Measurements from ENCODE around the gene ITGAD.
"Not testable (repeated sequence)": the region's sequence is repeated elsewhere in the genome, so short reads cannot be mapped to it uniquely, and the experiment has no call there.

ITGAD gene

DNA sequence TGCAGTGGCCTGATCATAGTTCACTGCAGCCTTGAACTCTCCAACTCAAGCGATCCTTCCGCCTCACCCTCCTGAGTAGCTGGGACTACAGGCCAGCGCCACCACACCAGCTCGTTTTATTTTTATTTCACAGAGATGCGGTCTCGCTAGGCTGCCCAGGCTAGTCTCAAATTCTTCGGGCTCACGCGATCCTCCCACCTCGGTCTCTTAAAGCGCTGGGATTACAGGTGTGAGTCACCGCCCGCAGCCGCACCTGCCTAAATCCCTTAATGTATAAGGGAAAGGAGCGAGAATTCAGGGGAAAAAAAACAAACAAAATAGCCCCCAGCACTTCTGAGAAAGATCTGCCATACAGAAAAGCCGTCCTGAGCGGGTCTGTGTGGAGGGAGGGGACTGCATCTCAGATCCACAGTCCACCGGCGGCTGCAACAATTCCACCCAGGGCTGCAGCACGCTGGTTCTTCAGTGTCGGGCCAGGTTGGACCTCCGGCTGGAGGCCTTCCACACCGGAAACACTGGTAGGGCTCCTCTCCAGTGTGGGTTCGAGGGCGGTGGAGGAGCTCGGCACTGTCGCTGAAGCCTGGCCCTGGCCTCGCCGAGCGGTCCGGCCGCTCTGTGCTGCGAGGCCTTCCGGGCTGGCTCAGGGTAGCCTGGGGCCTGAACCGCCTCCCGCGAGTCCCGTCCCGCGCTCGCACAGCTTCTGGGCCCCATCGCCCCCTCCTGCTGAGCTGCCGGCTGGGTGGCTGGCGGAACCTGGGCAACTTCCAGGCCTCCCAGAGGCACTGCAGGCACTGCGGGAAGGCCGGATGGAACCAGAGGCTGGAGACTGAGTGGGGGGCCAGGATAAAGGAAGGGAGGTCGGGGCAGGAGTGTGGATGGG is 42.4 kb downstream of the ITGAD start:
- no peak for DNase-seq

DNA sequence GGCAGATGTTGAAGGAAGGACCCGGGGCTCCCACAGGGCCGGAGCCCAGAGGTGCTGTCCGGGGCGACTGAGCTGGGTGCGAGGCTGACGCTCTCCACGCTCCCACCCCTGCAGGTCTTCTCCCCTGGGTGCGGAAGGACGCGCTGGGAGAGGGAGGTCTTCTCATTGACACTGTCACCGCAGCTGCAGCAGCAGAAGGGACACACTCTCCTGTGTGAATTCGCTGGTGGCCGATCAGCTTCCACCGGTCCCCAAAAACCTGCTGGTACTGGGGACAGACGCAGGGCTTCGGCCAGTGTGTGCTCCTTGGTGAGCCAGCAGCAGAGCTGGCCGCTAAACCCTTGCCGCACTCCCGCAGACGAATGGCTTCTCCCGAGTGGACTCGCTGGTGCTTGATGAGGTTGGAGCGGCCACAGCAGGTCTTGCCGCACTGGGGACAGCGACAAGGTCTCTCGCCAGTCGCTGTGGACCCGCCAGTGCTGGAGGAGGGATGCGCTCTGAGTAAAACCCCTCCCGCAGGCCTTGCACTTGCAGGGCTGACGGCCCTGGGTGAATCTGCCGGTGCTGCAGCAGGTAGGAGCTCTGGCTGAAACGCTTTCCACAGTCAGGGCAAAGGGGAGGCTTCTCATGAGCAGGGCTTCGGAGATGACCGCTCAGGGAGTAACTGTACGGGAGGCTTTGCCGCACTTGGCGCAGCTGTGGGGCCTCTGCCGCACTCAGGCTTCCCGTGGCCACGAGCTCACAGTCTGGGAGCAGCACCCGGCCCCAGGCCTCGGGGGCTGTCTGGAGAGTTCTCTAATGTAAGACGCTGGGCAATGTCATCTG is 43.3 kb downstream of the ITGAD start:
- DNase-seq = no peak

DNA sequence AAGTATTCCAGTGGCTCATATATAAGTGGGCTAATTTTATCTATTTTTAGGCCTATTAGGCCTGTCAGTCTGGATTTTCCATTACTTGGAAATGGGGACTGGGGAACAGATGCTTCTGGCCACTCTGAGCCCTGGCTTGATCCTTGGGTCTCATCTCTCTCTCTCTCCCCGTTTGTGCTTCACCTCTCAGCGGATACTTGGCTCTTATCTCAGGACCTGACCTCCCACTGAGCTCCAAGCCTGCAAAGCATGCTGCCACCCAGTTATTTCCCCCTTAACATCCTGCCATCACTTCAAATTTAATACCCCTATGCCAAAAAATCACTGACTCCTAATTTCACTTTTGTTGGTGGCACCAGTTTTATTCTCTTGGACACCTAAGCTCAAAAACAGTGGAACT is 45.3 kb downstream of the ITGAD start:
- DNase-seq = no peak

DNA sequence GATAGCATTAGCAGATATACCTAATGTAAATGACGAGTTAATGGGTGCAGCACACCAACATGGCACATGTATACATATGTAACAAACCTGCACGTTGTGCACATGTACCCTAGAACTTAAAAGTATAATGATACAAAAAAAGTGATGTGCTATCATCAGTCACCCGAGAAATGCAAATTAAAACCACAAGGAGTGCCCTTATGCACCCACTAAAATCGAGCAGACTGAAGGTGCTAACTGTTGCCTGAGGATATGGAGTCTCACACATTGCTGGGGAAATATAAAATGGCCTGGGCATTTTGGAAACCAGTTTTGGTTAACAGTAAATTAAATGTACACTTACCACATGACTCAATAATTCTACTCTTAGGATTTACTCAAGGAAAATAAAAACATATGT is 45.9 kb downstream of the ITGAD start:
- not testable (repeated sequence) for DNase-seq

DNA sequence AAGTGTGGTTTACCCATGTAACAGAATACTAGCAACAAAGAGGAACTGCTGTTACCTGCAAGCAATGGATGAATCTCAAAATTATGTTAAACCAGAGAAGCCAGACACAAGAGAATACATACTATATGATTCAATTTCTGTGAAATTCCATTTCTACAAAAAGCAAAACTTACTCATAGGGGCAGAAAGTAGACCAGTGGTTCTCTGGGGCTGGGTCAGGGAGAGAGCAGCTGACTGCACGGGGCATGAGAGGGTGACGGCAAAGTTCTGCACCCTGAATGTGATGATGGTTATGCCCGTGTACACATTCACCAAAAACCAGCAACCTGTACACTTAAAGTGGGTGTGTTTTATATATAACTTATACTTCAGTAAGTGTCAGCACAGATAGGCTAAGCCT is 46.4 kb downstream of the ITGAD start:
- DNase-seq = no peak

DNA sequence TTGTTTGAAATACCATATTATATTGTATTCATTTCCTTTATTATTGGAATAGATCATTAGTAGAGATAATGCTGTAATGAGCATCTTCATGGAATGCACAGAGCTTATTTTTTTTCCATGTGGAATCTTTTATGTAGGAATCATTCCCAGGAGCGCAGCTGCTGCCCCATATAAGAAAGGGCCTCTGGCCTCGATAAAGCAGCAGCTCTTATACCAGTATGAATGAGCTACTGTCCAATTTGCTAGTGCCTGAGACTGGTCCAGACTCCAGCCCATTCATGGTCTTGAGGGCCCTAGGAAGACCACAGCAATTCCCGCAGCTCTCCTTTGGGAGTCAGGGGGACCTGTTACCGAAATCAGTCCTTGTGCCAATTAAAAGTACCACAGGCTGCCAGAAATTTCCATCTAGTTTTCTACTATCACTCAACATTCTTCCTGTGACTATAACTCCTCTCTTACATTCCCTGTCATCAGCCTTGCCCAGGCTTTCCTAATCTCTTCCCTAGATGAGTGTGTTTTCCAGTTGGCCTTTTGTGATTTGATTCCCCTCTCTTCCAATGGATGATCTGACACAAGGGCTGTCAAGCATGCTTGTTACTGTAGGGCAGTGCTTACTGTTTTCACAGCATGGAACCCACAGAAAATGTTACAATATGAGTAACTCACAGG is 47.5 kb downstream of the ITGAD start:
- DNase-seq = no peak

DNA sequence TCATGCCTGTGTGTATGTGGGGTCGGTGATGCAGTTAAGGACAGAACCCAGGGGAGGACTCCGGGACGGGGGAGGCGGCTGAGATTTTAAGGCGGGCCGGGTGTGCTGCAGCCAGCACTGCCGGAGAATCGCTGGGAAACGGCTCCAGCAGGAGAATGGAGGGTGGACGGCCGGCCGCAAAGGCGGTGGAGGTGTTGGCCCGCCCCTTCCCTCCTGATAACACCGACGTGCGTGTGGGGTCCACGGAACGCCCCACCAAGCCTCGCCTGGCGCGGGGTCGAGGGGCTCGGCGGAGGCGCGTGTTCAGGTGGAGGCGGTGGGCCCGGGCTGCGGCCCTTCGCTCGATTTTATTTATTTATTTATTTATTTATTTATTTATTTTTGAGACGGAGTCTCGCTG is 48.8 kb downstream of the ITGAD start:
- DNase-seq = no peak

DNA sequence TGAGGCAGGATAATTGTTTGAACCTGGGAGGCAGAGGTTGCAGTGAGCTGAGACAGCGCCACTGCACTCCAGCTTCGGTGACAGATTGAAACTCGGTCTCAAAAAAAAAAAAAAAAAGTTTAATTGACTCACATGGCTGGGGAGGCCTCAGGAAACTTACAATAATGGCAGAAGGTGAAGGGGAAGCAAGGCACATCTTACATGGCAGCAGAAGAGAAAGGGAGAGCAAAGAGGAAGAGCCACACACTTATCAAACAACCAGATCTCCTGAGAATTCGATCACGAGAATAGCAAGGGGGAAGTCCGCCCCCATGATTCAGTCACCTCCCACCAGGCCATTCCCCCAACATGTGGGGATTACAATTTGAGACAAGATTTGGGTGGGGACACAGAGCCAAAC is 52.8 kb downstream of the ITGAD start:
- DNase-seq = not testable (repeated sequence)

DNA sequence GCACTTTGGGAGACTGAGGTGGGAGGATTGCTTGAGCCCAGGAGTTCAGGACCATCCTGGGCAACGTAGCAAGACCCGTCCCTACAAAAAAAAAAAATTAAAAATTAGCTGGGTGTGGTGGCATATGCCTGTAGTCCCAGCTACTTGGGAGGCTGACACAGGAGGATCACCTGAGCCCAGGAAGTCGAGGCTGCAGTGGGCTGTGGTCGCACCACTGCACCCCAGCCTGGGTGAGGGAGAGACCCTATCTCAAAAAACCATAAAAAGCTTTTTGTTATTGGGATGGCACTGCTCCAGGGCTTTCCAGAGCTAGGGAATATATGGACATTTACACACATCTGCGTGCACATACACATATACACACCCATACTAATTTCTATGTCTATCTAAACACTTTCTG is 58.1 kb downstream of the ITGAD start:
- no peak for DNase-seq

DNA sequence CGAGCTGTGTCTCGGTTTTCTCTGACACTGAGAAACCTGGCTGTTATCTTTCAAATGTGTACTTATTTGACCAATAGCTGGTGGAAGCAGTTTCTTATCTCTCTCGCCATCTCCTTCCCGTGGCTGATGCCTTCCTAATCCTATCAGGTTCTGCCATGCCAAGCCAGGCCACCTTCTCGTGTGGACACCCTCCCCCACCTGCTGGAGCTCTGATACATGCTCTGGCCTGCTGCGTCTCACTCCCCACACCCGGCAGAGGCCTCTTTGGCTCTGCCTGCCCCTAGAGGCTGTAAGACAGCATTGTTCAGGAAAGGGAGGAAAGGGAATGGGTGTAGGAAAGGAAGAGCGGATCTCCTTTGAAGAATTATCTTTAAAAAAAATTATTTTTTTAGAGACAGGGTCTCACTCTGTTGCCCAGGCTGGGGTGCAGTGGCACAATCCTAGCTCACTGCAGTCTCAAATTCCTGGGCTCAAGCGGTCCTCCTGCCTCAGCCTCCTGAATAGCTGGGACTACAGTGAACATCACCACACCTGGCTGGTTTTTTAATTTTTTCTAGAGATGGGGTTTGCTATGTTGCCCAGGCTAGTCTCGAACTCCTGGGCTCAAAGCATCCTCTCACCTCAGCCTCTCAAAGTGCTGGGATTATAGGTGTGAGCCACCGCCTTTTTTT is 58.7 kb downstream of the ITGAD start:
- no peak for DNase-seq

DNA sequence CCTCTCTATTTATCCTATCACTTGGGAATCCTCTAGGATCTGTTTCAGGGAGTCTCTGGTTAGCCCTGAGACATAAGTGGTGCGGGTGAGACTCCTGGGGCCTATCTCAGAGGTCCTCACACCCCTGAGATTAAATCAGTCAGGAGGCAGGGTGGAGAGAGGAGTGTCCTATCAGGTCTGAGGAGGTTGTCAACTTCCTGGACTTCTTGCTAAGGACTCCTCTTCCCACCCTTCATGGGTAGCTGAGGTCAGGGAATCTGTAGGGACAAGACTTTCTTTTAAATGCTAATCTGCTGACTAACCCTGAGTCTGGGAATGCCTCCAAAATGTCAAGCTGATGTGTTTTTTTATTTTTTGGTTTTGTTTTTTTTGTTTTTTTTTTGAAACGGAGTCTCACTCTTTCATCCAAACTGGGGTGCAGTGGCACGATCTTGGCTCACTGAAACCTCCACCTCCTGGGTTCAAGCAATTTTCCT is 59.5 kb downstream of the ITGAD start:
- no peak for DNase-seq

DNA sequence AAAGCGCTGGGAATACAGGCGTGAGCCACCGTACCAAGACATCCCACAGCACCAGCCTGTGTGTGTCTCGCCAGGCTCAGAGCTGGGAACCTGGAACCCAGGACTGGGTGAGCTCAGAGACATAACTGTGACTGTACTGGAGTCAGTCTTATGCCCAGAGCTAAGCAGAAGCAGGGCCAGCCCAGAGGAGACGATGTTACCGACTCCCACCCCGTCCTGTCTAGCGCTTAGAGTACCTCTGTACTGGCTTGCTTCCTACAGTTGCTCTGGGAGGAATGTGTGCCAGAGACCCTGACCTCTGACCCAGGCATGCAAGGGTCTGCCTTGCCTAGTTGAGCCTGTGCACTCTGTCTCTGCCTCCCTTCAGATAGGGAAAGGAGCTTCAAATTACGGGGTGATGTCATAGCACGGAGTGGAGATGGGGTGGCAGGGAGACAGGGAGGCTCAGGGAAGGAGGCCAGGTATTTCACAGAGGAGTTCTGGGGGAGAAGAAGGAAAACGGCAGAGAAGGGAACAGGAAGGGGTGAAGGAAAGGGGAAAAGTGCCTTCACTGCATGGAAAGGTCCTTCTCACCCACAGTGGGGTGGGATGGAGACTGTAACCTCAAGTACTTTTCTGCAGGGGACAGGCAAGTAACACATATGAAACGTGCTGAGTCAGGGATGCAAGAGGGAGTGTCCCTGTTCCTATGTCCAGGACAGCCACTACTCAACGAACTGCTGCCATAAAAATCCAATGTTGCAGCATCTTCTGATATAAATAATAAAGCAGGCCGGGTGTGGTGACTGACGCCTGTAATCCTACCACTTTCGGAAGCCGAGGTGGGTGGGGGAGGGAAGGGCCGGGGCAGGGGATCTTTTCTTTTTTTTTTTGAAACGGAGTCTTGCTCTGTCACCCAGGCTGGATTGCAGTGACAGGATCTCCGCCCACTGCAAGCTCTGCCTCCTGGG is 60.4 kb downstream of the ITGAD start:
- no peak for DNase-seq

DNA sequence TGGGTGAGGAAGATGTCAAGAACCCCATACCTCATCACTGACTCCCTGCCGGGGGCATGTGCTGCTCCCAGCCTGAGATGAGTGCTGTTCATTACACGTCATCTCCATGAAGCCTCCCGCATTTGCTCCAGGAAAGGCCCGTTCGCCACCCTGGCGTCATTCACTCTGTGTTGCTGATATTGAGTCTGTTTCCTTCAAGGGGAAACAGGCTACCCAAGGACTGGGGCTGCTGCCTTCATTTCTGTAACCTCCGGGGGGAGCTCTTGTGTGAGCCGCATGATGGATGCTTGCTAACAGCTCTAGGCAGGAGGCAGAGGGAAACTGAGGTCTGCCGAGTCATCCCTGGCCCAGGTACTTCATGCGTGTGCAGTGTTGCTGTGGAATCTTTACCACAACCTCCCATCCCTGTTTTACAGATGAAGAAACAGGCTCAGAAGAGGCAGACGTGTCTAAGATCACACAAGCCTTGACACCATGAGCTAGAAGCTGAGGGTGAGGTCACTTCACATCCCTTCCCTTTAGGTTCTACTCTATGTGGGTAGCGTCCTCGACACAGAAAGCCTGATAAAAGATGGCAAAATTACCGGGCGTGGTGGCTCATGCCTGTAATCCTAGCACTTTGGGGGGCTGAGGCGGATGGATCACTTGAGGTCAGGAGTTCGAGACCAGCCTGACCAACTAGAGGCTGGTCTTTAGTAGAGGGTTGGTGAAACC is 62.6 kb downstream of the ITGAD start:
- DNase-seq = no peak

DNA sequence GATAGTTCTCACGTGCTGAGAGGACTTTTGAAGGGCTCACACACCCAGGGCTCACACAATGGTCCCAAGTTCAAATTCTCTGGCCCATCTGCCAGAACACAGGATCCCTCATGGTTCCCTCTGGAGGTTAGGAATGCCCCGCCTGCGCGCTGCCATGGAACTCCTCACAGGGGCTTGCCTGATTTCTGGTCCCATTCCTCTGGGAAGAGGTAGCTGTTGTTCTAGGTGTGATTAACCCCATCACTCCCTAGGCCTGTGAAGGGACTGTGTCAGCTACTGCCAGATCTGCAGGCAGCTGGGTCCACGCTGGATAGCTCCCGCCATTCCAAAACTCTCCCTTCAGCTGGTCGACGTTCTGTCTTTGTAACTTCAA is 63.8 kb downstream of the ITGAD start:
- no peak for DNase-seq

DNA sequence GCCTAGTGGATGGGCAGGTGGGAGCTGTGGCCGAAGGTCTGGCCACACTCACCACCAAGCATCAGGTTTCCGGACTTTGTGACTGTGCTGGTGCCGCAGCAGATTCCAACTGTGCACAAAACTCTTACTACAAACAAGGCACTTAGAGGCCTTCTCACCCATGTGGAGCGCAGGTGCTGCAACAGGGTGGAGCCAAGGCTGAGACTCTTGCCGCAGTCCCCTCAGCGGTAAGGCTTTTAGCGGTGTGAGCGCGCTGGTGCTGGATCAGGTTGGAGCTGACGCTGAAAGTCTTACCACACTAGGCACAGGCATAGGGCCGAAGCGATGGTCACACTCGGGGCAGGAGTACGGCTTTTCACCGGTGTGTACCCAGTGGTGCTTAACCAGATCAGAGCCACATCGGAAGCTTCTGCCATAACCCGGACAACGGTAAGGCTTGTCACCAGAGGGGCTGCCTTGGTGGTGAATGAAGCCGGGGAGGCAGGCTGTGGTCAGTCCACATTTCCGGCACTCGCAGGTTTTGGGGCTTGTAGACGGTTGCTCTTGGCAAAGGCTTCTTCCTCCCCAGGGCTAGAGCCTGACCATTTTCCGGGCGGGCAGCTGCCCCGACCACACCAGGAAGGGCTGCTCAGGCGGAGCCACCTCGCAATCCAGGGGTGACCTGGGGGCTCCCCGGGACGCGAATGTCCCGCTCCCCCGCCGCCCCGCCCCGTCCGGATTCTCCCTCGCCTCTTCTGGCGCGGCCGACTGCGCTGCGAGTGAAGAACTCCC is 65.1 kb downstream of the ITGAD start:
- DNase-seq = peak; percentile 52

DNA sequence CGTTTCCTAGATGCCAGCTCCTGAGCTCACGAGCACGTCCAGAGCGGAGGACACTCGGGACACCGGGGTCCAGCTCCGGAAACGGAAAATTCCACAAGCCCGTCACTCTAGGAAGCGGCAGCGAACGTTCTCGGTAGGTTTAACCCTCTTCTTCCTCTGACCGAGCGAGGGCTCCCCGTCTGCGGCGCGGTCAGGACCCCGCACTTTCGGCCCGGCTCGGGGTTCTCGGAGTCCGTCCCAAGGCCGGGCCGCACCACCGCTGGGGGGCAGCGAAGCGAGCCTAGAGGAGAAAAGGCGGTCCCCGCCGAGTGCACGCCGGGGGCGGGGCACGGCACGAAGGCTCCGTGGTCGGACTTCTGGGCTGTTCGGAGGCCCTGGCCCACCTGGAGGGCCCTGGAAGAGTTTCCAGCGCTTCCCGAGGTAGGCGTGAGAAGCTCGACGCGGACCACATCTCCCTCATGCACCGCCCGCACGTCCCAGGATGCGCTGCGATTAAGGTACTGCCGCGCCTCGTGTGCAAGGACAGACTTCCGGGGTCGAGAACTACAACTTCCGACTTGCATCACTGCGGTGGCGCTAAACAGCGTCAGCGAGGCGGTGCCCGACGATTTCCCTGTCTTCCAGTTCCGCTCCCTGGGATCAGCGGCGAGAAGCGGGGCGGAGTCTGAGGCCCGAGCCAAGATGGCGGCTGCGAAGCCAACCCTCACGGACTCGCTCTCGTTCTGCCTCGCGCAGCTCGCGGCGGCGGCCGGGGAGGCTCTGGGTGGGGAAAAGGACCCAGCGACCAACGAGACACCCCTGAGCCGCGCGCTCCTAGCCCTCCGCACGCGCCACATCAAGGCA is 65.9 kb downstream of the ITGAD start, which contains the start of gene ARMC5:
Gene ARMC5, plus strand, starts transcription at position 658 of the 843 bp plus-strand sequence. Its CDS starts 24 bp downstream, at position 682.
- peak; percentile 93 for DNase-seq

DNA sequence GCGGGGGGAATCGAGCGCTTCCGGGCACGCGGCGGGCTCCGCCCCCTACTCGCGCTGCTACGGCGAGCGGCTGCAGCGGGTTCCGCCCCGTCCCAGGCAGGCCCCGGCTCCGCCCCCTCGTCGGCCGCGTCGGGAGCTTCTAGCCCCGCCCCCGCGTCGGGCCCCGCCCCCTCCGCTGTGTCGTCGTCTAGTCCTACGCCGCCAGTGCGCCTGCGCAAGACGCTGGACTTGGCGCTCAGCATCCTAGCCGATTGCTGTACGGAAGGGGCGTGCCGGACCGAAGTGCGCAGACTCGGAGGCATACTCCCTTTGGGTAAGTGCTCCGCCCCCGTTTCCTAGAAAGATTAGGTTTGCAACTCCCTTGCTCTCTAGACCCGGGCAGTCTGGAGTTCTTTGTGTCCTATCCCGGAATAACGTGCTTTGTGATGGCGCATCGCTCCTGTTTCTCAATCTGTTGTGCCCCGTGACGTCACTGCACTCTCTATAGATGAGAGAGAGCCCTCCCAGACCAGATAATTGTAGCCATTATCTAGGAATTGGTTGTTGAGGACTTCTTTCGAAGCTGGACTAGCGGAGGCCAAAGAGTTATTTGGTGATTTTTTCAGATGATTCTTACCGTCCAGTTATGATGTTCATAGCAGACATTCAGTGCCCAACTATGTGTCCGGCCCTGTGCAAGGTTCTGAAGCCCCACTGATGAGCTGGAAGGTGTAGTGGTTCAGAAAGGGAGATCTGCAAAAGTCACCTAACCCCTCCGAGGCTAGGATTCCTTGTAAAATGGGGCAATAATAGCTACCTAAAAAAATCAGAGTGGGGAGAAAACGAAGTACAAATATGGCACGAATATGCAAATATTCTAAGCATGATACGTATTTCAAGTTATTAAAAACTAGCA is 66.8 kb downstream of the ITGAD start:
- peak; percentile 100 for DNase-seq

DNA sequence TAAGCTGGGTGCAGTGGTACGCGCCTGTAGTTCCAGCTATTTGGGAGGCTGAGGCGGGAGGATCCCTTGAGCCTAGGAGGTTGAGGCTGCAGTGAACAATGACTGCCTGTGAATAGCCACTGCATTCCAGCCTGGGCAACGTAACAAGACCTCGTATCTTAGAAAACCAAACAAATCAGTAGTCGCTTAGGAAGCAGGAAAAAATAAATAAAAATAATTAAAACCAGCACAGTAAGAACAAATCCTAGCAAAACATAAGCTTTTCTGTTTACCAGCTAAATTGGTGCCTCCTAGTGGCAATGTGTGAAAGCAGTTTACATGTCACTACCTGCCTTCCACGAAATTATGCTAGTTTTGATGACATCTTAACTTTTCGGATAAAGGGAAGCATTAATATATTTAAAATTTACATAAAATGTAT is 67.5 kb downstream of the ITGAD start:
- no peak for DNase-seq

All from activated CD4-positive, CD25-positive, alpha-beta regulatory T cell treated with anti-CD3 and anti-CD28 coated beads, Interleukin-2, amount 50 U/mL, for 72 hours (primary cell).